Stimulated activated CD4-positive, alpha-beta T cell treated with anti-CD3 and anti-CD28 coated beads, TNF-alpha, amount 100 ng/mL, for 48 hours (primary cell): ENCODE results near the gene GJA5.
"Not testable (repeated sequence)": the region's sequence is repeated elsewhere in the genome, so short reads cannot be mapped to it uniquely, and the experiment has no call there.

ENCODE experiments used
- DNase-seq, 3 donors: peaks; one replicate each; pipeline ENCODE4 v3.0.0-alpha.2; 2020; ENCODE audit warnings: low read depth in 3 of 3

GJA5 gene

GRCh38 chr1:147762233-147763024, 2.0 kb upstream of the GJA5 start:
- no peak for DNase-seq

- DNase-seq: no peak
Observed at GRCh38 chr1:147758379-147759100, 1.9 kb downstream of the GJA5 start.

GRCh38 chr1:147757015-147757990, 3.1 kb downstream of the GJA5 start:
- DNase-seq: no peak

GRCh38 chr1:147756341-147756740, 4.1 kb downstream of the GJA5 start:
- no peak for DNase-seq

GRCh38 chr1:147754661-147755060, 5.7 kb downstream of the GJA5 start:
- no peak for DNase-seq

GRCh38 chr1:147753081-147753480, 7.3 kb downstream of the GJA5 start:
- DNase-seq: no peak

GRCh38 chr1:147752511-147752910, 7.9 kb downstream of the GJA5 start:
- no peak for DNase-seq

GRCh38 chr1:147751346-147751745, 9.1 kb downstream of the GJA5 start:
- DNase-seq: no peak

- DNase-seq: no peak
Observed at GRCh38 chr1:147750618-147751217, 9.7 kb downstream of the GJA5 start.

GRCh38 chr1:147749792-147750191, 10.6 kb downstream of the GJA5 start:
- DNase-seq: no peak

GRCh38 chr1:147748676-147749350, 11.6 kb downstream of the GJA5 start:
- no peak for DNase-seq

GRCh38 chr1:147747966-147748365, 12.4 kb downstream of the GJA5 start:
- DNase-seq: no peak

GRCh38 chr1:147745271-147745670, 15.1 kb downstream of the GJA5 start:
- no peak for DNase-seq

GRCh38 chr1:147741065-147741464, 19.3 kb downstream of the GJA5 start:
- no peak for DNase-seq

- no peak for DNase-seq
Observed at GRCh38 chr1:147740391-147740790, 20.0 kb downstream of the GJA5 start.

- no peak for DNase-seq
Observed at GRCh38 chr1:147738739-147739476, 21.5 kb downstream of the GJA5 start.

- no peak for DNase-seq
Observed at GRCh38 chr1:147738129-147738528, 22.3 kb downstream of the GJA5 start.

GRCh38 chr1:147736883-147737282, 23.5 kb downstream of the GJA5 start:
- DNase-seq: no peak

GRCh38 chr1:147735423-147735822, 25.0 kb downstream of the GJA5 start:
- DNase-seq: no peak

GRCh38 chr1:147734291-147734841, 26.0 kb downstream of the GJA5 start:
- DNase-seq: not testable (repeated sequence)
